Activated T-cell treated with anti-CD3 and anti-CD28 coated beads, Interleukin-2, amount 50 U/mL, for 24 hours (primary cell): ENCODE results near the gene C9orf153.

Source experiments
- DNase-seq: peaks from one replicate; pipeline ENCODE4 v3.0.0-alpha.2; 2020
- H3K27ac Mint-ChIP-seq: 2 replicates; pipeline ENCODE4 v1.8.0; 2020; ENCODE audit warnings: mild to moderate bottlenecking, mixed read lengths
- H3K27me3 Mint-ChIP-seq: 2 replicates; pipeline ENCODE4 v1.8.0; 2020; ENCODE audit warnings: mixed read lengths
- H3K36me3 Mint-ChIP-seq: 2 replicates; pipeline ENCODE4 v1.8.0; 2020; ENCODE audit warnings: low read depth, mixed read lengths
- H3K4me1 Mint-ChIP-seq: 2 replicates; pipeline ENCODE4 v1.8.0; 2020; ENCODE audit warnings: low read depth, mixed read lengths
- H3K4me3 Mint-ChIP-seq: 2 replicates; pipeline ENCODE4 v1.8.0; 2020; ENCODE audit warnings: mild to moderate bottlenecking, moderate library complexity, mixed read lengths
- H3K9me3 Mint-ChIP-seq: 2 replicates; pipeline ENCODE4 v1.8.0; 2020; ENCODE audit warnings: mixed read lengths

Gene C9orf153

DNA sequence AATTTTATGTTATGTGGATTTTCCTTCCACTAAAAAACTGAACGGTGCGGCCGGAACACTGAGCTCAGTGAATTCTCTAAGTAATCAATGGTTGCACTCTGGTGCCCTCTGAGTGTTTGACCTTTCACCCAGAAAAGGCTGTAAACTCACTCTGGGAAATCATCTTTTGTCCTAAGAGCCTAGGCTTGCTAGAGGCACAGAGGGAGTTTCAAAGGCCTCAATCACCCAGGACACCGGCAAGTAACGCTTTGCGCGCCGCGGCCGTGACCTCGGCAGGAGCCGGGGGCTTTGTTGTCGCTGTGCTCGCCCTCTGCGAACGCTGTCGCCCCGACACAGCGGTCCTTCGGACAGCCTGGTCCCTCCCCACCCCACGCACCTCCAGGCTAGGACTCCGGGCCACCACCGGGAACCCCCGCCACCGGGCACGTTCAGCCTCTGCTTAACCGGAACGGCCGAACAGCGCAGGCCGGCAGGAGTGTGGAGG lies 22.2 kb upstream of the C9orf153 start:
- H3K36me3 Mint-ChIP-seq, result peaks cover 48% of the 10 kb centered on the region
- H3K4me3 Mint-ChIP-seq, result peak overlapping the region; percentile 82
- H3K9me3 Mint-ChIP-seq, result no peaks in the 10 kb centered on the region
- H3K27ac Mint-ChIP-seq, result peak overlapping the region; percentile 99
- no peaks in the 10 kb centered on the region for H3K27me3 Mint-ChIP-seq
- peak; percentile 84 for DNase-seq
- peaks cover 59% of the 10 kb centered on the region for H3K4me1 Mint-ChIP-seq

DNA sequence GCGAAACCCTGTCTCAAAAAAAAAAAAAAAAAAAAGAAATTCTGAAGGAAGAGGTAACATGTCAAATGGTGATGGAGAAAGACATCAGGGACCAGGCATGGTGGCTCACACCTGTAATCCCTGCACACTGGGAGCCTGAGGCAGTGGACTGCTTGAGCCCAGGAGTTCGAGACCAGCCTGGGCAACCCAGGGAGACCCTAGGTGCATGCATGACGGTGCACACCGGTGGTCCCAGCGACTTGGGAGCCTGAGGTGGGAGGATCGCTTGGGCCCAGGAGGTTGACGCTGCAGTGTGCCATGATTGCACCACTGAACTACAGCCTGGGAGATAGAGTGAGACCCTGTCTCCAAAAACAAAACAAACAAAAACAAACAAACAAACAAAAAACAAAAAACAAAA lies 21.1 kb upstream of the C9orf153 start:
- Mint-ChIP-seq H3K4me3 (peak overlapping the region; percentile 82), H3K9me3 (no peaks in the 10 kb centered on the region), H3K4me1 (peaks cover 62% of the 10 kb centered on the region), H3K27me3 (no peaks in the 10 kb centered on the region), H3K27ac (no peak overlapping the region), H3K36me3 (peaks cover 42% of the 10 kb centered on the region)
- no peak for DNase-seq

DNA sequence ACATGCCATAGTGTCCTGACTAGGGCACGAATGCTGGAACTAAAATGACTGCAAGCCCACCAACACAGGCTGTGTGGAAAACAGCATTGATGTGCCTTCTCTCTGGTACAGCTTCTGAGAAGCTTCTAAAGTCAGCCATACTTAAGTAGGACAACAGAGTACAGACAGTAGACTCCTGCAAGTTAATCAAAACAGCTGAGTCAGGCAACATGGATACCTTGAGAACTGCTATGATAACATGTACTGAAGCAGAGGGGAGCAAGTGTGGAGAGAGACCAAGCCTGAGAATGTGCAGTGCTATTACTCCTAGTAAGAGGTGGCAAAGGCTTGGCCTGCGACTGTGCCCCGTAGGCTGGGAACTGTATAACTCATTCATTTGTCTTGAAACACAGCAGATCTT lies 20.4 kb upstream of the C9orf153 start:
- DNase-seq, result no peak
- Mint-ChIP-seq H3K27ac (peak overlapping the region; percentile 41), H3K4me3 (peak overlapping the region; percentile 82), H3K36me3 (peaks cover 44% of the 10 kb centered on the region), H3K9me3 (no peaks in the 10 kb centered on the region), H3K4me1 (peaks cover 60% of the 10 kb centered on the region), H3K27me3 (no peaks in the 10 kb centered on the region)

DNA sequence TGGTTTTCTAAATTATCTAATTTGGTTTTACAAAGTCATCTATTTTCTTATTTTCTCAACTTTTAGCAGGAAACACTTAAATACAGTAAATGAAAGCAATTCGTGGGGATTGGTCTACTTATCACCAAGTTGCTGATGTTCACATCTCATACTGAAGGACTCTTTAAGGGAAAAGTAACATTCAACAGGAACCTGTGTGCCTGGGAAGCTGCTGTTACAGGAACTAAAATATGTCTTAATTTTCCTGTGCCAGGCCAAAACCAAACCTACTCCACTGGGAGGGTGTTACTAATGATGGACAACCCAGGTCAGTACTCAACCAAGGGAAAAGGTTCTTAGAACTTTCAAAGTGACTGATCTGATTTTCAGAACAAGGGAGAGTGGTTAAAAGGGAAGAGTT lies 17.6 kb upstream of the C9orf153 start:
- H3K4me3 Mint-ChIP-seq, result no peak overlapping the region
- H3K36me3 Mint-ChIP-seq, result peaks cover 68% of the 10 kb centered on the region
- no peak for DNase-seq
- H3K27me3 Mint-ChIP-seq, result no peaks in the 10 kb centered on the region
- peaks cover 47% of the 10 kb centered on the region for H3K4me1 Mint-ChIP-seq
- no peaks in the 10 kb centered on the region for H3K9me3 Mint-ChIP-seq
- H3K27ac Mint-ChIP-seq, result no peak overlapping the region

DNA sequence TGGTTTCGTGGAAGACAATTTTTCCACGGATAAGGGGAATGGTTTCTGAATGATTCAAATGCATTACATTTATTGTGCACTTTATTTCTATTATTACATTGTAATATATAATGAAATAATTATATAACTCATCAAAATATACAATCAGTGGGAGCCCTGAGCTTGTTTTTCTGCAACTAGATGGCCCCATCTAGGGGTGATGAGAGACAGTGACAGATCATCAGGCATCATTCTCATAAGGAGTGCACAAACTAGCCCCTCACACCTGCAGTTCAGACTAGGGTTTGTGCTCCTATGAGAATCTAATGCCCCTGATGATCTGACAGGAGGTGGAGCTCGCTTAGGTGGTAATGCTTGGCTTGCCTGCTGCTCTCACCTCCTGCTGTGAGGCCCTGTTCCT lies 16.5 kb upstream of the C9orf153 start:
- H3K9me3 Mint-ChIP-seq, result no peaks in the 10 kb centered on the region
- no peak overlapping the region for H3K27ac Mint-ChIP-seq
- no peaks in the 10 kb centered on the region for H3K27me3 Mint-ChIP-seq
- DNase-seq, result no peak
- H3K36me3 Mint-ChIP-seq, result peaks cover 72% of the 10 kb centered on the region
- H3K4me1 Mint-ChIP-seq, result peaks cover 41% of the 10 kb centered on the region
- no peak overlapping the region for H3K4me3 Mint-ChIP-seq

DNA sequence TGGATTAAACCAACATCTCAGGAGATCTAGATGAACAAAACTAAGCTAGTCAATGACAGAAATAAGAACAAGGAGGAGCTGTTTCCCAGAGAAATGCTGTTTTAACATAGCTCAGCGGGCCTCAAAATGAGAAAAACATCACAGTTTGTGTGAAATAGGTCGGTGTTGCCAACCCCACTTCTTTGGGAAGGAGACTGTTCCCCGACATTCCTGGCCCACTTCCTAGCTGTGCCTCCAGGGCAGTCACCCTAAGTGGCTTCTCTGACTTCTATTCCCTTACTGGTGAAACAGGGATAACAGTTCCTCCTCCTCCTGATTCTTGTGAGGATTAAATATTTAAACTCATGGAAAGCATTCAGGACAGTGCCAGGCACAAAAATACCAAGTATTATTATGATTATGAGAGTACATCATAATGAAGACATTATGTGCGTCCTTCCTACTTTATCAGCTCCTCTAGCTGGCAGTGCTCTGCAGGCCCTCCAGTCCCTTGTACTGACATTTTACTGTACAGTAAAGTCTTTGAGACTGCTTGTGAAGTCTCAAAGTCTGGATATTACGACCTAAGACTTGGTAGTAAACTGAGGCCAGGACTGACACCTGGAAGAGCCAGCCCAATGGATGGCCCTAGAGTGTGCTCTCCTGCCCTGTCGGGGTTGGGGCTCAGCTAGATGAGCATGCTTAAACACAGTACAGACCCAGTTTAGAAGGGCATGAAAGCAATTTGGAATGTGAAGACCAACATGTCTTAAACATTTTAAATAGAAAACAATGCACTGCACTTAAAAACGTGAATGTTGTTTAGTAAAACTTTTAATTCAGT lies 15.6 kb upstream of the C9orf153 start:
- Mint-ChIP-seq H3K4me1 (peaks cover 35% of the 10 kb centered on the region), H3K4me3 (no peak overlapping the region), H3K27ac (no peak overlapping the region), H3K27me3 (no peaks in the 10 kb centered on the region), H3K9me3 (no peaks in the 10 kb centered on the region), H3K36me3 (peaks cover 73% of the 10 kb centered on the region)
- DNase-seq, result no peak

DNA sequence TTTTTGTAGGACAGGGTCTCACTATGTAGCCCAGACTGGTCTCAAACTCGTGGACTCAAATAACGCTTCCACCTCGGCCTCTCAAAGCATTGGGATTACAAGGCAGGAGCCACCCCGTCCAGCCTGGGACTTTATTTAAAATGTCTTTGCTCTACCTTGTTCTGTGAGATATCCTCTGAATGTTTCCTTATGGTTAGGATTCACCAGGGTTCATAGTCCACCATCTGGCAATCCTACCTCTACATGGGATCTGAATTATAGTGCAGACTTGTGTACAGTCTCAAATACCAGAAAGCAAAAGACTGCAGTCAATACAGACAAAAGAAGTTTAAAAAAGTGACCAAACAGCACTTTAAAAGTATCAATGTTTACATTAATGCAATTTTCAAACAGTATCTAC lies 12.8 kb upstream of the C9orf153 start:
- H3K9me3 Mint-ChIP-seq, result no peaks in the 10 kb centered on the region
- no peaks in the 10 kb centered on the region for H3K27me3 Mint-ChIP-seq
- no peak for DNase-seq
- no peak overlapping the region for H3K27ac Mint-ChIP-seq
- peaks cover 15% of the 10 kb centered on the region for H3K4me1 Mint-ChIP-seq
- peaks cover 63% of the 10 kb centered on the region for H3K36me3 Mint-ChIP-seq
- H3K4me3 Mint-ChIP-seq, result no peak overlapping the region

DNA sequence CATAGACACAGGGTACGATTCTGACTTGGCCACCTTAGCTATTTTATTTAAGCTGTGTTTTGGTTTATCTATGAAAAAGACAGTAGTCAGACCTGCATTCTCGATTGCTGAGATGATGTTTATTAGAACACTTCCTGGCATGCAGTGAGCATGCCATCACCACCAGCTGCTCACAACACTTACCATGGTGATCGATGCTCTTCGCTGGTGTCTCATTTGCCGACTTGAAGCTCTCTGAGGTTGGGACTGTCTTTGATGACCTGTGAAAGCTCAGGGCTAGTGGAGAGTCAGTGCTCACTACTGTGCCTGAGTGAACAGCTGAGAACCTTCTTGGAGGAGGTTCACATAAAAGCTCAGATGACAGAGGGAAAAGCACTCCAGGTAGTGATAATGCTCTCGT lies 4.4 kb upstream of the C9orf153 start:
- Mint-ChIP-seq H3K36me3 (peaks cover 59% of the 10 kb centered on the region), H3K9me3 (no peaks in the 10 kb centered on the region), H3K27ac (no peak overlapping the region), H3K4me3 (no peak overlapping the region), H3K27me3 (no peaks in the 10 kb centered on the region), H3K4me1 (peaks cover 6% of the 10 kb centered on the region)
- DNase-seq, result no peak

DNA sequence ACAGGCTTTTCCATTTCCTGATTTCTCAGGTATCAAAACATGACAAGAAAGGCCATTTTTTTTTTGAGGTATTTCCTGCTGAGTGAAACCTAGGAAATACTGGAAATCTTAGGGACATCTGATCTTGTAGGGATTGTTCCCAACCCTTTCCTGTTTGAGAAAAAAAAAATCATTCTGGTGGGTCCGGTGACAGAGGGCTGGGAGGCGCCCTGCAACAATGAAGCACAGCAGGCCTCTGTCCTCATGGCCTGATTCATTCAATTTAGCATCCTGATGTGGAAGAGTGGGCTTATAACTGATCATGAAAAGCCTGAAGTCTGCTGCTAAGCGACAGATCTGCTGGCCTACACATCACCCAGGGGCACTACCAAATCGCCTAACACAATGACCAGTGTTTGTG lies 3.0 kb upstream of the C9orf153 start:
- H3K36me3 Mint-ChIP-seq, result peaks cover 53% of the 10 kb centered on the region
- H3K9me3 Mint-ChIP-seq, result no peaks in the 10 kb centered on the region
- H3K4me1 Mint-ChIP-seq, result peaks cover 4% of the 10 kb centered on the region
- H3K27me3 Mint-ChIP-seq, result no peaks in the 10 kb centered on the region
- H3K4me3 Mint-ChIP-seq, result no peak overlapping the region
- no peak for DNase-seq
- H3K27ac Mint-ChIP-seq, result no peak overlapping the region

DNA sequence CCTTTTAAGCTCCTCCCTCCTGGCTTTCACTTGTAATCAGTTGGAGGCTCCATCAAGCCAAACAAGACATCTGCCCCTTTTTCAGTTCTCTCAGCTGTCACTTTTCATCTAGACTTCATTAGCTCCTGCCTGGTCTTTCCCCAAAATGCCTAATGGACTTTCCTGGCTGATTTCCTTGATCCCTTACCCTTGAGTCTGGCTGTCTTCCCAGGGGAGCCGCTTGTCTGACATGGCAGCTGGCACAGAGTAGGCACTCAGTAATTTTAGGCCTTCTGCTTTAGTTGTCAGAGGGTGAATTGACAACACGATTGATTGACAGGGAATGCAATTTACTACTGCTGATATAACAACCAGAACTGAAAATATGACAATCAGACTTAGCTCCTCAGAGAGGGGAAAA lies 2.1 kb downstream of the C9orf153 start:
- H3K4me3 Mint-ChIP-seq, result no peak overlapping the region
- peaks cover 13% of the 10 kb centered on the region for H3K9me3 Mint-ChIP-seq

DNA sequence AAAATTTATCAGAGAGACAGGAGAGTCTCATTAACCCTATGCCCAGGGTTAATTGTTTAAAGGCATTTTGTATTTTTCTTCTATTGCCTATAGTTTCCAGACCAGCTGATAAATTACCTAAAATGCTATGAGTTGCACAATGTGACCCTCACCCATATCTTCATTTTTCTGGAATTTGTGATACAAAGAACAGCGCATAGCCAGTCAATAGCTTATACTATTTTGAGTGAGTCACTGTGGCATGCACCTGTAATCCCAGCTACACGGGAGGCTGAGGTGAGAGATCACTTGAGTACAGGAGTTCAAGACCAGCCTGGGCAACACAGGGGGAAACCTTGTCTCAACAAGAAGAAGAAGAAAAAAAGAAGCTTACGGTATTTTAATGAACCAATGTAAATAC lies 2.8 kb downstream of the C9orf153 start:
- Mint-ChIP-seq H3K4me1 (no peaks in the 10 kb centered on the region), H3K27me3 (no peaks in the 10 kb centered on the region), H3K9me3 (peaks cover 13% of the 10 kb centered on the region), H3K4me3 (no peak overlapping the region), H3K27ac (no peak overlapping the region), H3K36me3 (peaks cover 13% of the 10 kb centered on the region)
- no peak for DNase-seq

More for the DNA sequence above, 2.1 kb downstream of the C9orf153 start:
- H3K27me3 Mint-ChIP-seq, result no peaks in the 10 kb centered on the region
- no peak overlapping the region for H3K27ac Mint-ChIP-seq
- no peaks in the 10 kb centered on the region for H3K4me1 Mint-ChIP-seq
- no peak for DNase-seq
- peaks cover 18% of the 10 kb centered on the region for H3K36me3 Mint-ChIP-seq

DNA sequence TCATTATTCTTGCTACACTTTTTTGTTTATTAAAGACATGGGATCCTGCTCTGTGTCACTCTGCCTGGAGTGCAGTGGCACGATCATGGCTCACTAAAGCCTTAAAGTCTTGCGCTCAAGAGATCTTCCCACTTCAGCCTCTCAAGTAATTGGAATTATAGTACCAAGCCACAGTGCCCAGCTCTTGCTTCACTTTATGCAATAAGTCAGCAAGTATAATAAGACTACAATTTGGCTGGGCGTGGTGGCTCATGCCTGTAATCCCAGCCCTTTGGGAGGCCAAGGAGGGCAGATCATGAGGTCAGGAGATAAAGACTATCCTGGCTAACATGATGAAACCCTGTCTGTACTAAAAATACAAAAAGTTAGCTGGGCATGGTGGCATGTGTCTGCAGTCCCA lies 5.9 kb downstream of the C9orf153 start:
- peaks cover 5% of the 10 kb centered on the region for H3K36me3 Mint-ChIP-seq
- no peaks in the 10 kb centered on the region for H3K4me1 Mint-ChIP-seq
- H3K4me3 Mint-ChIP-seq, result no peak overlapping the region
- H3K27ac Mint-ChIP-seq, result no peak overlapping the region
- DNase-seq, result no peak
- peaks cover 13% of the 10 kb centered on the region for H3K9me3 Mint-ChIP-seq
- H3K27me3 Mint-ChIP-seq, result peaks cover 4% of the 10 kb centered on the region

DNA sequence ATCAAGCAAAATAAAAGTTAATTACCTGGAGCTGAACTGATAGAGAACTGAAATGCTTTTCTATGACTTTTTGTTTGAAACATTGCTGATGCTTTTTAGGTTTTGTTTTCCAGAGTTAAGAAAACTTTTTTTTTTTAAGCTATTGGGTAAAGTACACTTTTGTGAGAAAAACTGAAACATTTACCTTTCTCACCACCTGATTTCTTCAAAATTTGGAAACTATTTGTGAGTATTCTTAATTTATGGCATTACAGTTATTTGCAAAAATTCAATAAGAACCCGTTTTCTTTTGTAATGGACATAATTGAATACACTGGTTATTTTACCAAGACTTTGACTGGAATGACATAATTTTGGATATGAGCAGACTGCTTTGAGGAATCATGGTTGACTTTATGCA lies 6.6 kb downstream of the C9orf153 start:
- Mint-ChIP-seq H3K27me3 (peaks cover 8% of the 10 kb centered on the region), H3K9me3 (peaks cover 13% of the 10 kb centered on the region), H3K4me3 (no peak overlapping the region), H3K27ac (no peak overlapping the region), H3K36me3 (peaks cover 5% of the 10 kb centered on the region), H3K4me1 (no peaks in the 10 kb centered on the region)
- no peak for DNase-seq

DNA sequence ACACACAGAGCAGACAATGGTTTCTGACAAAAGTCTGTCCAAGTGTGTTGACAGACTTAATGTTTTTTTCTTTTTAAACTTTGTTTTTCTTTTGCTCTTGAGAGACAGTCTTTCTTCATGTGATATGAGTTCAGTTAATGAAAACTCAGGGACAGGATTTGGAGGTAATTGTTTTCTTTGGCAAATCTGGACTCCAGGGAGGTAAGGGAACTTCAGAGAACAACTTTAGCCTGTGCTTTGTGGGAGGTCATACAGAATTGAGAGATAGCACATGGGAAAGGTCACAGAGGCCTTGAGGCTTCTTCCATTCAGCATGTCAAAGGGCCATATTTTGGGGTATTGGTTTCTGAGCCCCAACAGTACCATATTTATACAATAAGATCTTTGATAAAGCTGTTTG lies 9.3 kb downstream of the C9orf153 start:
- H3K27me3 Mint-ChIP-seq, result peaks cover 16% of the 10 kb centered on the region
- H3K4me1 Mint-ChIP-seq, result no peaks in the 10 kb centered on the region
- H3K36me3 Mint-ChIP-seq, result peaks cover 5% of the 10 kb centered on the region
- no peak overlapping the region for H3K27ac Mint-ChIP-seq
- no peak for DNase-seq
- H3K4me3 Mint-ChIP-seq, result no peak overlapping the region
- H3K9me3 Mint-ChIP-seq, result peaks cover 13% of the 10 kb centered on the region

DNA sequence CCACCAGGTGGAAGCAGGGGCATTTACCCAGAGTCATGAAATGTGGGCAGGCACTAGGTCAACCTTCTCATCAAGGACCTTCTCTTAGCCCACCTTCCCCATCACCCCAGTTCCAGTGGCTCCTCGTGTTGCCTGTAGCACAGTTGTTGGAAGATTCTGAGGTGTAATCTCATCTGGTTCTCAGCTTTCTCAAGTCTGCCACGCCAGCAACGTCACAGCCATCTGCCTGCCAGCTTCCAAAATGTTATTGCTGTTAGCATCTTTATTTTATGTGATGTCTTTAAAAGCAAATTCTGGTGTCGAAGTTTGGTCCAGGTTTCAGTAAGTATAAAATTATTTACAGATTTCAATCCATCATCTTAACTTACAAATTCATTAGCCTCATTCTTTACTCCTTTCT lies 10.7 kb downstream of the C9orf153 start:
- Mint-ChIP-seq H3K27me3 (peaks cover 16% of the 10 kb centered on the region), H3K27ac (no peak overlapping the region), H3K4me3 (no peak overlapping the region), H3K36me3 (peaks cover 3% of the 10 kb centered on the region), H3K9me3 (peaks cover 8% of the 10 kb centered on the region), H3K4me1 (no peaks in the 10 kb centered on the region)
- DNase-seq, result no peak
